Left kidney (tissue), 8 donors: ENCODE data around the gene TMEM198. TPM values are rescaled to one million over a fixed set of nuclear protein-coding genes. Genes with fewer than 3 reads are reported as not detected.

Experiments
- DNase-seq: peaks from one replicate; pipeline ENCODE4 v3.0.0-alpha.2; 2013
- long read RNA-seq, 8 donors: transcript quantifications; one replicate each; lab custom pipeline, GENCODE V29; 2026
- polyA plus RNA-seq: library from polyadenylated mRNA; unstranded; fragments of 120-200 nt; gene quantifications from one replicate; pipeline ENCODE4 v1.2.1, GENCODE V29; 2013; ENCODE audit not compliant: insufficient read length

The TMEM198 gene
- polyA plus RNA-seq, result 2.5 TPM
- long read RNA-seq, donor 1, partial matches to known transcripts, result 0 of 1 reads
- long read RNA-seq, donor 1, other reads (novel, unspliced or antisense), result 0 of 1 reads
- long read RNA-seq, donor 2, partial matches to known transcripts, result 61 of 86 reads
- long read RNA-seq, donor 2, other reads (novel, unspliced or antisense), result 25 of 86 reads
- long read RNA-seq, donor 3, result 0 reads
- long read RNA-seq, donor 4, result 0 reads
- long read RNA-seq, donor 5, partial matches to known transcripts, result 5 of 5 reads
- long read RNA-seq, donor 5, other reads (novel, unspliced or antisense), result 0 of 5 reads
- long read RNA-seq, donor 6, result 0 reads
- long read RNA-seq, donor 7, partial matches to known transcripts, result 0 of 1 reads
- long read RNA-seq, donor 7, other reads (novel, unspliced or antisense), result 0 of 1 reads
- long read RNA-seq, donor 8, partial matches to known transcripts, result 0 of 1 reads
- long read RNA-seq, donor 8, other reads (novel, unspliced or antisense), result 0 of 1 reads

- peak; percentile 99 for DNase-seq
These were observed at the start of gene TMEM198, which contains the start of gene CHPF for GRCh38 chr2:219543596-219544358. TSS of gene TMEM198 (plus strand) at chr2:219544028. CDS start at chr2:219544728, 700 bp downstream. TSS of gene CHPF (minus strand) at chr2:219543809. CDS start at chr2:219543538, 271 bp downstream.

GRCh38 chr2:219494952-219495530 lies 48.8 kb upstream of the TMEM198 start:
- DNase-seq, result no peak

GRCh38 chr2:219495531-219496122 lies 48.2 kb upstream of the TMEM198 start:
- no peak for DNase-seq

GRCh38 chr2:219496247-219496824 lies 47.5 kb upstream of the TMEM198 start:
- no peak for DNase-seq

- no peak for DNase-seq
These were observed 46.9 kb upstream of the TMEM198 start for GRCh38 chr2:219496825-219497494.

GRCh38 chr2:219497495-219498279 lies 46.1 kb upstream of the TMEM198 start:
- no peak for DNase-seq

GRCh38 chr2:219498280-219499057 lies 45.4 kb upstream of the TMEM198 start, which contains the start of gene GMPPA:
TSS of gene GMPPA (plus strand) at chr2:219498891. CDS start at chr2:219499976, 1,085 bp downstream.
- peak; percentile 98 for DNase-seq

GRCh38 chr2:219499058-219499307 lies 44.8 kb upstream of the TMEM198 start:
- no peak for DNase-seq

GRCh38 chr2:219499555-219499954 lies 44.3 kb upstream of the TMEM198 start:
- DNase-seq, result no peak

GRCh38 chr2:219500135-219500534 lies 43.7 kb upstream of the TMEM198 start:
- no peak for DNase-seq

- no peak for DNase-seq
These were observed 42.0 kb upstream of the TMEM198 start for GRCh38 chr2:219501849-219502248.

GRCh38 chr2:219502618-219503017 lies 41.2 kb upstream of the TMEM198 start:
- DNase-seq, result no peak

GRCh38 chr2:219505585-219505984 lies 38.2 kb upstream of the TMEM198 start:
- DNase-seq, result no peak

- no peak for DNase-seq
These were observed 37.6 kb upstream of the TMEM198 start for GRCh38 chr2:219506153-219506801.

- no peak for DNase-seq
These were observed 36.9 kb upstream of the TMEM198 start for GRCh38 chr2:219506802-219507526.

GRCh38 chr2:219507581-219508443 lies 36.0 kb upstream of the TMEM198 start:
- DNase-seq, result no peak

GRCh38 chr2:219508444-219508734 lies 35.4 kb upstream of the TMEM198 start:
- no peak for DNase-seq
